ENCODE measurements around the gene PAXIP1. TPM values are rescaled to one million over a fixed set of nuclear protein-coding genes. Genes with fewer than 3 reads are reported as not detected.

The PAXIP1 gene, protein sequence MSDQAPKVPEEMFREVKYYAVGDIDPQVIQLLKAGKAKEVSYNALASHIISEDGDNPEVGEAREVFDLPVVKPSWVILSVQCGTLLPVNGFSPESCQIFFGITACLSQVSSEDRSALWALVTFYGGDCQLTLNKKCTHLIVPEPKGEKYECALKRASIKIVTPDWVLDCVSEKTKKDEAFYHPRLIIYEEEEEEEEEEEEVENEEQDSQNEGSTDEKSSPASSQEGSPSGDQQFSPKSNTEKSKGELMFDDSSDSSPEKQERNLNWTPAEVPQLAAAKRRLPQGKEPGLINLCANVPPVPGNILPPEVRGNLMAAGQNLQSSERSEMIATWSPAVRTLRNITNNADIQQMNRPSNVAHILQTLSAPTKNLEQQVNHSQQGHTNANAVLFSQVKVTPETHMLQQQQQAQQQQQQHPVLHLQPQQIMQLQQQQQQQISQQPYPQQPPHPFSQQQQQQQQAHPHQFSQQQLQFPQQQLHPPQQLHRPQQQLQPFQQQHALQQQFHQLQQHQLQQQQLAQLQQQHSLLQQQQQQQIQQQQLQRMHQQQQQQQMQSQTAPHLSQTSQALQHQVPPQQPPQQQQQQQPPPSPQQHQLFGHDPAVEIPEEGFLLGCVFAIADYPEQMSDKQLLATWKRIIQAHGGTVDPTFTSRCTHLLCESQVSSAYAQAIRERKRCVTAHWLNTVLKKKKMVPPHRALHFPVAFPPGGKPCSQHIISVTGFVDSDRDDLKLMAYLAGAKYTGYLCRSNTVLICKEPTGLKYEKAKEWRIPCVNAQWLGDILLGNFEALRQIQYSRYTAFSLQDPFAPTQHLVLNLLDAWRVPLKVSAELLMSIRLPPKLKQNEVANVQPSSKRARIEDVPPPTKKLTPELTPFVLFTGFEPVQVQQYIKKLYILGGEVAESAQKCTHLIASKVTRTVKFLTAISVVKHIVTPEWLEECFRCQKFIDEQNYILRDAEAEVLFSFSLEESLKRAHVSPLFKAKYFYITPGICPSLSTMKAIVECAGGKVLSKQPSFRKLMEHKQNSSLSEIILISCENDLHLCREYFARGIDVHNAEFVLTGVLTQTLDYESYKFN
- total RNA-seq: 1 to 10 TPM; 6.5 to 9.0 (median 7.7) TPM

DNA sequence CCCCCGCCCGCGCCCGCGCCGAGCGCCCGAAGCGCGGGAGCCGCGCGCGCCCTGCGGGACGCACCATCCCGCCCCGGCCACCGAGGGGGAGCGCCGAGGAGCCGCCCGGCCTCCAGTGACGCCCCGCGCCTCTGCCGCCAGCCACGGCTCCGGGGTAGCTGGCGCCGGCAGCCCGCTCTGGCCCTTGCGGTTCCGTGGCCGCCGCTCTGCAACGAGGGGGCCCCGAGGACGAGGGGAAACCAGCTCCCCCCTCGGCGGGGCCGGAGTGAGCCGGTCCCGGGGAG lies at the start of gene PAXIP1:
Gene PAXIP1 (minus strand): TSS at position 33 of the 284 bp plus-strand sequence. CDS start 195 bp downstream, outside the sequence.
- in situ Hi-C loops (cut with MboI; ENCODE audit: low sequenced_read_pairs in 4 of 4): loop anchor here in 1 of 4 donors (10.0 kb wide), 1 partner anchor 78 kb away; no protein-coding TSS in a partner anchor
- Histone ChIP-seq H3K4me3 (peak within 1 kb of the TSS; percentile 74 to 96 (median 86)), H3K27ac (peak within 1 kb of the TSS; percentile 87 to 97 (median 93)), H3K9me3 (no peaks in the 10 kb centered on the region), H3K27me3 (no peaks in the 10 kb centered on the region), H3K4me1 (peaks cover 17 to 18% of the 10 kb centered on the region in 2 donors), H3K36me3 (peaks cover 0 to 2% of the 10 kb centered on the region in 2 donors)
- peak; percentile 71 to 72 for ATAC-seq
- intact Hi-C loops (cut with DNase I; ENCODE audit: low total_unique reads): loop anchor here (2.0 to 5.0 kb wide), 2 partner anchors 454 to 642 kb away; partner anchors contain the start of genes EN2 and RBM33
- peak in 1 of 2 donors; percentile 13 for DNase-seq
- TF ChIP-seq, protein P1, sequence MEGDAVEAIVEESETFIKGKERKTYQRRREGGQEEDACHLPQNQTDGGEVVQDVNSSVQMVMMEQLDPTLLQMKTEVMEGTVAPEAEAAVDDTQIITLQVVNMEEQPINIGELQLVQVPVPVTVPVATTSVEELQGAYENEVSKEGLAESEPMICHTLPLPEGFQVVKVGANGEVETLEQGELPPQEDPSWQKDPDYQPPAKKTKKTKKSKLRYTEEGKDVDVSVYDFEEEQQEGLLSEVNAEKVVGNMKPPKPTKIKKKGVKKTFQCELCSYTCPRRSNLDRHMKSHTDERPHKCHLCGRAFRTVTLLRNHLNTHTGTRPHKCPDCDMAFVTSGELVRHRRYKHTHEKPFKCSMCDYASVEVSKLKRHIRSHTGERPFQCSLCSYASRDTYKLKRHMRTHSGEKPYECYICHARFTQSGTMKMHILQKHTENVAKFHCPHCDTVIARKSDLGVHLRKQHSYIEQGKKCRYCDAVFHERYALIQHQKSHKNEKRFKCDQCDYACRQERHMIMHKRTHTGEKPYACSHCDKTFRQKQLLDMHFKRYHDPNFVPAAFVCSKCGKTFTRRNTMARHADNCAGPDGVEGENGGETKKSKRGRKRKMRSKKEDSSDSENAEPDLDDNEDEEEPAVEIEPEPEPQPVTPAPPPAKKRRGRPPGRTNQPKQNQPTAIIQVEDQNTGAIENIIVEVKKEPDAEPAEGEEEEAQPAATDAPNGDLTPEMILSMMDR (IDR thresholded peaks at IDR 0.05 in 4 of 5, conservative IDR thresholded peaks at IDR 0.05 in 1 of 5): peak in 2 of 5 experiments; percentile 17 to 20
- TF ChIP-seq POLR2A (IDR thresholded peaks at IDR 0.05): no peak

DNA sequence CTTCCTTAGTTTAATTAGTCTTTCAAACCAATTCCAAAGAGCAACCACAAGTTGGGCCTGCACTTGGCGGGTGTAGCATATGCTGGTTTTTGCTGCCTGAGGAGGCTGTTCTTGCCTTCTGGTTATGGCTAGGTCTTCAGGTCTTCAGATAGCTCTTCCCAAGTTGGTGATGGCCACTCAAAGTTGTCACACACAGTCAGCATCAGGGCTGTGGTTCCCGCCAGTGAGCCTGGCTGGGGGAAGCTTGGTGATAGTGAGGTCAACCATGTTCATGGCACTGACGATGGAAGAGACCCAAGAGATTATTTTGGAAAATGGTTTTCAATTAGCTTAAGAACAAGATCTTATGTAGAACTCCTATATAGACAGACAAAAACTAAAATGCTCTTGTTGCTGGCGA lies 48.4 kb upstream of the PAXIP1 start:
- TF ChIP-seq POLR2A (IDR thresholded peaks at IDR 0.05): no peak
- TF ChIP-seq, protein P1 (IDR thresholded peaks at IDR 0.05 in 4 of 5, conservative IDR thresholded peaks at IDR 0.05 in 1 of 5): no peak
- ATAC-seq (no peak), DNase-seq (no peak)
- intact Hi-C loops (cut with DNase I; ENCODE audit: low total_unique reads) (no loop called here), in situ Hi-C loops (cut with MboI; ENCODE audit: low sequenced_read_pairs in 4 of 4) (no loop called here)
- Histone ChIP-seq H3K27me3 (no peaks in the 10 kb centered on the region), H3K36me3 (no peaks in the 10 kb centered on the region), H3K4me3 (no peak overlapping the region), H3K9me3 (no peaks in the 10 kb centered on the region), H3K4me1 (no peaks in the 10 kb centered on the region), H3K27ac (no peak overlapping the region)

DNA sequence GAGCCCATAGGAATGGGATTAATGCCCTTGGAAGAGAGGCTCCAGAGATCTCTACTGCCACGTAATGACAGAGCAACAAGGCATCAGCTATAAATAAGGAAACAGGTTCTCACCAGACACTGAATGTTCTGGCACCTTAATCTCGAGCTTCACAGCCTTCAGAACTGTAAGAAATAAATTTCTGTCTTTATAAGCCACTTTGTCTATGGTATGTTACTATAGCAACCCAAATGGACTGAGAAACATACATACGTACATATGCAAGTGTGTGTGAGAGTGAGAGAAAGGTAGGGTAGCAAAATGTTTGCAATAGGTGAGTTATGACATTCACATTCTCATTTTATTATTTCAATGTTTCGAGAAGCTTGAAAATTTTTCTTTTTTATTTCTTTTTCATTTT lies 45.1 kb upstream of the PAXIP1 start:
- intact Hi-C loops (cut with DNase I; ENCODE audit: low total_unique reads) (no loop called here), in situ Hi-C loops (cut with MboI; ENCODE audit: low sequenced_read_pairs in 4 of 4) (no loop called here)
- TF ChIP-seq, protein P1 (IDR thresholded peaks at IDR 0.05 in 4 of 5, conservative IDR thresholded peaks at IDR 0.05 in 1 of 5): no peak
- TF ChIP-seq POLR2A (IDR thresholded peaks at IDR 0.05): no peak
- no peak overlapping the region for H3K27ac ChIP-seq
- H3K4me3 ChIP-seq: no peak overlapping the region
- H3K4me1 ChIP-seq: no peaks in the 10 kb centered on the region
- H3K27me3 ChIP-seq: no peaks in the 10 kb centered on the region
- DNase-seq (no peak), ATAC-seq (no peak)
- no peaks in the 10 kb centered on the region for H3K9me3 ChIP-seq
- H3K36me3 ChIP-seq: no peaks in the 10 kb centered on the region

DNA sequence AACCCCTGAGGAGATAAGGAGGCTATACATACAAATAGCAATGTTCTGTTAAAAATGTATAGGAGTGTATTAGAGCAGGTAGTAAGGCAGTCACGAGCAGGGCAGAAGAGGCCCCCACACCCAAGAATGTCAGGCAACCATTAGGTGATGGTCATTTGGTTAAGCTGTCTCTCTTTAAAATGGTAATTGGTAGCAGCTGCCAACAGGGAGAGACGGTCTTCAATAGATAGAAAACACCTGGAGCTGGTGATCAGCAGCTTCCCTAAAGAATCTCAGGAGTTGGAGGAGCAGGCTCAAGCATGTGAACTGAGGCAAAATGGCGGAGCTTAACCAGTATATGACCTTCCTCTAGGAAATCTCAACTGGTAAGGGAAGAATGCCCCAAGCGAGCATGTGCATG lies 40.8 kb upstream of the PAXIP1 start:
- TF ChIP-seq, protein P1 (IDR thresholded peaks at IDR 0.05 in 4 of 5, conservative IDR thresholded peaks at IDR 0.05 in 1 of 5): no peak
- no peak for TF ChIP-seq POLR2A (IDR thresholded peaks at IDR 0.05)
- Histone ChIP-seq H3K27me3 (no peaks in the 10 kb centered on the region), H3K4me3 (no peak overlapping the region), H3K4me1 (no peaks in the 10 kb centered on the region), H3K9me3 (no peaks in the 10 kb centered on the region), H3K27ac (no peak overlapping the region), H3K36me3 (no peaks in the 10 kb centered on the region)
- ATAC-seq (no peak), DNase-seq (no peak)
- in situ Hi-C loops (cut with MboI; ENCODE audit: low sequenced_read_pairs in 4 of 4): no loop called here
- intact Hi-C loops (cut with DNase I; ENCODE audit: low total_unique reads): no loop called here
